DND-41 (cell line): ENCODE measurements around the gene CACNA2D1.

Experiments used
- ATAC-seq: fragments of 200-7000 bp; cut with Tn5 transposase; 3 replicates; pipeline ENCODE4 v1.9.1; 2021; ENCODE audit warnings: low read depth; ENCODE audit not compliant: insufficient read depth
- DNase-seq: peaks from one replicate; pipeline ENCODE4 v3.0.0-alpha.2; 2020
- H2AFZ ChIP-seq: 2 replicates; pipeline ENCODE4 v1.6.0; 2012; ENCODE audit warnings: low read depth, low read length
- H3K27ac ChIP-seq: 2 replicates; pipeline ENCODE4 v1.5.1; 2012; ENCODE audit warnings: low read length, inconsistent platforms
- H3K27me3 ChIP-seq: fragments of 200-600 bp; sonication (generic); 2 replicates; pipeline ENCODE4 v1.6.0; 2012; ENCODE audit warnings: low read length, mild to moderate bottlenecking, inconsistent platforms; ENCODE audit not compliant: insufficient read depth, poor library complexity
- H3K36me3 ChIP-seq: 2 replicates; pipeline ENCODE4 v1.5.1; 2012; ENCODE audit warnings: low read length, inconsistent platforms; ENCODE audit not compliant: insufficient read depth
- H3K4me1 ChIP-seq: 2 replicates; pipeline ENCODE4 v1.5.1; 2012; ENCODE audit warnings: mild to moderate bottlenecking, low read length; ENCODE audit not compliant: insufficient read depth
- H3K4me2 ChIP-seq: 2 replicates; pipeline ENCODE4 v1.6.0; 2012; ENCODE audit warnings: mild to moderate bottlenecking, moderate library complexity, low read length, inconsistent platforms; ENCODE audit not compliant: insufficient read depth
- H3K4me3 ChIP-seq, 2 experiments: fragments of 200-600 bp in 1 of 2; shearing (Covaris generic) in 1 of 2; 2 replicates each; pipeline ENCODE4 v1.5.1; 2012 to 2016; ENCODE audit warnings: inconsistent platforms in 2 of 2, low read length in 2 of 2, mild to moderate bottlenecking in 2 of 2, low read depth in 1 of 2, moderate library complexity in 1 of 2
- H3K79me2 ChIP-seq: 2 replicates; pipeline ENCODE4 v1.6.0; 2012; ENCODE audit warnings: low read length, inconsistent platforms; ENCODE audit not compliant: insufficient read depth
- H3K9ac ChIP-seq: 2 replicates; pipeline ENCODE4 v1.6.0; 2012; ENCODE audit warnings: low read depth, mild to moderate bottlenecking, inconsistent platforms, low read length, moderate library complexity
- H3K9me3 ChIP-seq: 2 replicates; pipeline ENCODE4 v1.5.1; 2012; ENCODE audit warnings: low read length, moderate library complexity, mild to moderate bottlenecking, inconsistent platforms; ENCODE audit not compliant: insufficient read depth, severe bottlenecking
- H4K20me1 ChIP-seq: 2 replicates; pipeline ENCODE4 v1.6.0; 2012; ENCODE audit warnings: low read length; ENCODE audit not compliant: insufficient read depth
- CTCF ChIP-seq: IDR thresholded peaks from 2 replicates; pipeline ENCODE4 v1.5.1; 2012; ENCODE audit warnings: borderline replicate concordance, low read length, moderate library complexity, mild to moderate bottlenecking; ENCODE audit not compliant: poor library complexity, severe bottlenecking; ENCODE audit errors: extremely low read depth
- EZH2 ChIP-seq: IDR thresholded peaks from 3 replicates; pipeline ENCODE4 v1.6.1; 2012; ENCODE audit warnings: borderline replicate concordance, low read depth, mild to moderate bottlenecking, moderate library complexity, low read length, inconsistent platforms; ENCODE audit not compliant: severe bottlenecking

Gene CACNA2D1

GRCh38 chr7:82417898-82418297 is 25.7 kb downstream of the CACNA2D1 start:
- Histone ChIP-seq H3K4me1 (no peaks in the 10 kb centered on the region), H3K9me3 (no peaks in the 10 kb centered on the region), H3K27me3 (no peaks in the 10 kb centered on the region), H3K27ac (no peak overlapping the region), H3K4me2 (no peak overlapping the region), H3K4me3 (no peak overlapping the region), H2AFZ (no peak overlapping the region), H3K36me3 (no peaks in the 10 kb centered on the region), H3K79me2 (no peaks in the 10 kb centered on the region), H4K20me1 (no peaks in the 10 kb centered on the region), H3K9ac (no peak overlapping the region)
- no peak for TF ChIP-seq EZH2
- TF ChIP-seq CTCF = no peak
- DNase-seq (no peak), ATAC-seq (no peak)

GRCh38 chr7:82416402-82416801 is 27.2 kb downstream of the CACNA2D1 start:
- Histone ChIP-seq H3K4me1 (no peaks in the 10 kb centered on the region), H3K27me3 (no peaks in the 10 kb centered on the region), H3K36me3 (no peaks in the 10 kb centered on the region), H3K9ac (no peak overlapping the region), H3K4me3 (no peak overlapping the region), H3K4me2 (no peak overlapping the region), H3K27ac (no peak overlapping the region), H2AFZ (no peak overlapping the region), H3K79me2 (no peaks in the 10 kb centered on the region), H3K9me3 (no peaks in the 10 kb centered on the region), H4K20me1 (no peaks in the 10 kb centered on the region)
- DNase-seq = no peak
- ATAC-seq = no peak
- TF ChIP-seq EZH2 (no peak), CTCF (no peak)

- DNase-seq (no peak), ATAC-seq (no peak)
- Histone ChIP-seq H3K4me2 (no peak overlapping the region), H3K36me3 (no peaks in the 10 kb centered on the region), H3K27me3 (no peaks in the 10 kb centered on the region), H2AFZ (no peak overlapping the region), H4K20me1 (no peaks in the 10 kb centered on the region), H3K4me3 (no peak overlapping the region), H3K27ac (no peak overlapping the region), H3K79me2 (no peaks in the 10 kb centered on the region), H3K9ac (no peak overlapping the region), H3K4me1 (no peaks in the 10 kb centered on the region), H3K9me3 (no peaks in the 10 kb centered on the region)
- TF ChIP-seq CTCF = no peak
- no peak for TF ChIP-seq EZH2
Measured at GRCh38 chr7:82414389-82414788, 29.2 kb downstream of the CACNA2D1 start.

GRCh38 chr7:82413237-82413636 is 30.3 kb downstream of the CACNA2D1 start:
- Histone ChIP-seq H2AFZ (no peak overlapping the region), H3K4me2 (no peak overlapping the region), H3K4me1 (no peaks in the 10 kb centered on the region), H3K27me3 (no peaks in the 10 kb centered on the region), H3K4me3 (no peak overlapping the region), H3K27ac (no peak overlapping the region), H4K20me1 (no peaks in the 10 kb centered on the region), H3K9ac (no peak overlapping the region), H3K36me3 (no peaks in the 10 kb centered on the region), H3K79me2 (no peaks in the 10 kb centered on the region), H3K9me3 (no peaks in the 10 kb centered on the region)
- ATAC-seq (no peak), DNase-seq (no peak)
- TF ChIP-seq EZH2 = no peak
- no peak for TF ChIP-seq CTCF
